ENCODE measurements around the gene DDX52.
"Not testable (repeated sequence)": the region's sequence is repeated elsewhere in the genome, so short reads cannot be mapped to it uniquely, and the experiment has no call there.

Gene DDX52

GRCh38 chr17:37682007-37682406, 38.8 kb upstream of the DDX52 start:
- Histone ChIP-seq H3K4me1 (ENCODE audit: low read length) (no peaks in the 10 kb centered on the region), H2AFZ (ENCODE audit: low read depth, low read length) (no peak overlapping the region), H3K36me3 (replicated peaks; ENCODE audit: low read depth, low read length) (peaks cover 16% of the 10 kb centered on the region), H3K9me3 (ENCODE audit: insufficient read depth, low read length) (no peaks in the 10 kb centered on the region), H4K20me1 (ENCODE audit: insufficient read depth, low read length) (no peaks in the 10 kb centered on the region), H3K27ac (ENCODE audit: low read length) (no peak overlapping the region), H3K79me2 (ENCODE audit: low read length) (no peaks in the 10 kb centered on the region), H3K27me3 (ENCODE audit: low read depth, low read length) (no peaks in the 10 kb centered on the region), H3K4me2 (ENCODE audit: low read length) (no peak overlapping the region), H3K9ac (ENCODE audit: low read length) (no peak overlapping the region), H3K4me3 (ENCODE audit: low read length) (no peak overlapping the region)
- no peak for TF ChIP-seq EZH2phosphoT487 (IDR thresholded peaks at IDR 0.05; ENCODE audit: low read depth)
- TF ChIP-seq CTCF (IDR thresholded peaks at IDR 0.05; ENCODE audit: low read depth, low read length): no peak

- H3K27me3 ChIP-seq (ENCODE audit: low read depth, low read length); H3K27ac ChIP-seq (ENCODE audit: low read length); H4K20me1 ChIP-seq (ENCODE audit: insufficient read depth, low read length); H3K4me3 ChIP-seq (ENCODE audit: low read length); H3K4me1 ChIP-seq (ENCODE audit: low read length); H2AFZ ChIP-seq (ENCODE audit: low read depth, low read length); H3K4me2 ChIP-seq (ENCODE audit: low read length); H3K79me2 ChIP-seq (ENCODE audit: low read length); H3K9me3 ChIP-seq (ENCODE audit: insufficient read depth, low read length); H3K9ac ChIP-seq (ENCODE audit: low read length); H3K36me3 ChIP-seq (replicated peaks; ENCODE audit: low read depth, low read length): not testable (repeated sequence)
Observed at GRCh38 chr17:37679995-37680394, 36.7 kb upstream of the DDX52 start.

GRCh38 chr17:37678036-37678435, 34.8 kb upstream of the DDX52 start:
- TF ChIP-seq EZH2phosphoT487 (IDR thresholded peaks at IDR 0.05; ENCODE audit: low read depth) (no peak), CTCF (IDR thresholded peaks at IDR 0.05; ENCODE audit: low read depth, low read length) (no peak)
- Histone ChIP-seq H4K20me1 (ENCODE audit: insufficient read depth, low read length) (no peaks in the 10 kb centered on the region), H3K79me2 (ENCODE audit: low read length) (no peaks in the 10 kb centered on the region), H3K9me3 (ENCODE audit: insufficient read depth, low read length) (no peaks in the 10 kb centered on the region), H3K27ac (ENCODE audit: low read length) (no peak overlapping the region), H3K4me3 (ENCODE audit: low read length) (no peak overlapping the region), H2AFZ (ENCODE audit: low read depth, low read length) (no peak overlapping the region), H3K4me1 (ENCODE audit: low read length) (no peaks in the 10 kb centered on the region), H3K27me3 (ENCODE audit: low read depth, low read length) (no peaks in the 10 kb centered on the region), H3K9ac (ENCODE audit: low read length) (no peak overlapping the region), H3K4me2 (ENCODE audit: low read length) (no peak overlapping the region), H3K36me3 (replicated peaks; ENCODE audit: low read depth, low read length) (no peaks in the 10 kb centered on the region)

GRCh38 chr17:37677021-37677420, 33.8 kb upstream of the DDX52 start:
- Histone ChIP-seq H3K27ac (ENCODE audit: low read length) (no peak overlapping the region), H3K9me3 (ENCODE audit: insufficient read depth, low read length) (no peaks in the 10 kb centered on the region), H4K20me1 (ENCODE audit: insufficient read depth, low read length) (no peaks in the 10 kb centered on the region), H3K79me2 (ENCODE audit: low read length) (no peaks in the 10 kb centered on the region), H3K4me2 (ENCODE audit: low read length) (no peak overlapping the region), H3K4me1 (ENCODE audit: low read length) (no peaks in the 10 kb centered on the region), H3K4me3 (ENCODE audit: low read length) (no peak overlapping the region), H2AFZ (ENCODE audit: low read depth, low read length) (no peak overlapping the region), H3K9ac (ENCODE audit: low read length) (no peak overlapping the region), H3K27me3 (ENCODE audit: low read depth, low read length) (no peaks in the 10 kb centered on the region), H3K36me3 (replicated peaks; ENCODE audit: low read depth, low read length) (no peaks in the 10 kb centered on the region)
- TF ChIP-seq EZH2phosphoT487 (IDR thresholded peaks at IDR 0.05; ENCODE audit: low read depth): no peak
- no peak for TF ChIP-seq CTCF (IDR thresholded peaks at IDR 0.05; ENCODE audit: low read depth, low read length)

All from OCI-LY3 (cell line).